ENCODE data around the gene CA6.
"Not testable (repeated sequence)": the region's sequence is repeated elsewhere in the genome, so short reads cannot be mapped to it uniquely, and the experiment has no call there.

Gene CA6

GRCh38 chr1:9004700-9005394 lies 59.2 kb downstream of the CA6 start:
- DNase-seq (ENCODE audit: low read depth in 2 of 2): peak; percentile 68

- no peak for DNase-seq (ENCODE audit: low read depth in 2 of 2)
Observed at GRCh38 chr1:9005395-9005708, 59.7 kb downstream of the CA6 start.

GRCh38 chr1:9006956-9007615 lies 61.4 kb downstream of the CA6 start:
- no peak for DNase-seq (ENCODE audit: low read depth in 2 of 2)

- no peak for DNase-seq (ENCODE audit: low read depth in 2 of 2)
Observed at GRCh38 chr1:9008236-9008635, 62.6 kb downstream of the CA6 start.

- DNase-seq (ENCODE audit: low read depth in 2 of 2): peak in 1 of 2 donors; percentile 2
Observed at GRCh38 chr1:9009438-9010370, 64.0 kb downstream of the CA6 start.

GRCh38 chr1:9010781-9011323 lies 65.2 kb downstream of the CA6 start:
- no peak for DNase-seq (ENCODE audit: low read depth in 2 of 2)

- no peak for DNase-seq (ENCODE audit: low read depth in 2 of 2)
Observed at GRCh38 chr1:9013819-9014218, 68.2 kb downstream of the CA6 start.

- no peak for DNase-seq (ENCODE audit: low read depth in 2 of 2)
Observed at GRCh38 chr1:9014475-9015375, 69.1 kb downstream of the CA6 start.

GRCh38 chr1:9016455-9016854 lies 70.8 kb downstream of the CA6 start:
- no peak for DNase-seq (ENCODE audit: low read depth in 2 of 2)

- DNase-seq (ENCODE audit: low read depth in 2 of 2): no peak
Observed at GRCh38 chr1:9018333-9018732, 72.7 kb downstream of the CA6 start.

GRCh38 chr1:9019896-9020295 lies 74.2 kb downstream of the CA6 start:
- no peak for DNase-seq (ENCODE audit: low read depth in 2 of 2)

- DNase-seq (ENCODE audit: low read depth in 2 of 2): no peak
Observed at GRCh38 chr1:9020305-9020704, 74.6 kb downstream of the CA6 start.

- not testable (repeated sequence) for DNase-seq (ENCODE audit: low read depth in 2 of 2)
Observed at GRCh38 chr1:9022026-9022738, 76.5 kb downstream of the CA6 start.

- no peak for DNase-seq (ENCODE audit: low read depth in 2 of 2)
Observed at GRCh38 chr1:9022773-9023172, 77.1 kb downstream of the CA6 start.
